Tibial nerve (tissue), 4 donors: Measurements from ENCODE around the gene SNRK. TPM values are rescaled to one million over a fixed set of nuclear protein-coding genes. Genes with fewer than 3 reads are reported as not detected.

Experiments
- DNase-seq, 2 donors: peaks; one replicate each; pipeline ENCODE4 v3.0.0-alpha.2; 2019; ENCODE audit warnings: low spot score in 2 of 2
- H3K27ac ChIP-seq, 4 donors: fragments of 200-600 bp; sonication (generic) in 3 of 4; one replicate each; pipeline ENCODE4 v1.5.1; 2017 to 2019; ENCODE audit warnings: mild to moderate bottlenecking in 1 of 4
- H3K27me3 ChIP-seq, 2 donors: fragments of 200-600 bp; sonication (generic) in 1 of 2; one replicate each; pipeline versions ENCODE4 v1.5.1 to v1.6.0; 2017 to 2019
- H3K36me3 ChIP-seq, 3 donors: fragments of 200-600 bp; sonication (generic); one replicate each; pipeline ENCODE4 v1.5.1; 2018 to 2019
- H3K4me1 ChIP-seq, 4 donors: fragments of 200-600 bp; sonication (generic) in 3 of 4; one replicate each; pipeline ENCODE4 v1.5.1; 2017 to 2019
- H3K4me3 ChIP-seq, 4 donors: fragments of 200-600 bp; sonication (generic) in 3 of 4; one replicate each; pipeline ENCODE4 v1.5.1; 2017 to 2019; ENCODE audit warnings: mild to moderate bottlenecking in 1 of 4, moderate library complexity in 1 of 4
- H3K9me3 ChIP-seq, 4 donors: fragments of 200-600 bp; sonication (generic) in 3 of 4; one replicate each; pipeline ENCODE4 v1.5.1; 2017 to 2019
- EP300 ChIP-seq, 2 donors: sonication (generic); formaldehyde crosslinking; IDR thresholded peaks; one replicate each; pipeline ENCODE4 v1.6.1; 2017; ENCODE audit warnings: antibody characterized with exemption in 2 of 2, mild to moderate bottlenecking in 1 of 2
- POLR2A ChIP-seq, 2 donors: fragments of 450-650 bp; IDR thresholded peaks; one replicate each; pipeline ENCODE4 v1.6.1; 2017; ENCODE audit warnings: antibody characterized with exemption in 2 of 2, mild to moderate bottlenecking in 2 of 2, moderate library complexity in 2 of 2
- WGBS, 2 donors: methylation state at CpG; one replicate each; pipeline ENCODE4 v1.1.5; 2018; 5-methylcytosine and 5-hydroxymethylcytosine counted together
- total RNA-seq, 4 donors: library from RNA; depleted of rRNA; stranded (reverse); fragments of >200 nt; gene quantifications; one replicate each; pipeline ENCODE4 v1.1.0, GENCODE V29; 2016
- TF ChIP-seq, protein P1 (sequence below), 5 experiments: fragments of 200-600 bp in 3 of 5; fragments of 450-650 bp in 2 of 5; sonication (generic) in 3 of 5; IDR thresholded peaks; one replicate each; pipeline ENCODE4 v1.5.1; 2016 to 2019; ENCODE audit warnings: antibody characterized with exemption in 5 of 5, mild to moderate bottlenecking in 3 of 5, moderate library complexity in 2 of 5

The SNRK gene
- total RNA-seq, 4 donors from 2014 or later, result 59.6 to 83.1 (median 73.7) TPM

DNA sequence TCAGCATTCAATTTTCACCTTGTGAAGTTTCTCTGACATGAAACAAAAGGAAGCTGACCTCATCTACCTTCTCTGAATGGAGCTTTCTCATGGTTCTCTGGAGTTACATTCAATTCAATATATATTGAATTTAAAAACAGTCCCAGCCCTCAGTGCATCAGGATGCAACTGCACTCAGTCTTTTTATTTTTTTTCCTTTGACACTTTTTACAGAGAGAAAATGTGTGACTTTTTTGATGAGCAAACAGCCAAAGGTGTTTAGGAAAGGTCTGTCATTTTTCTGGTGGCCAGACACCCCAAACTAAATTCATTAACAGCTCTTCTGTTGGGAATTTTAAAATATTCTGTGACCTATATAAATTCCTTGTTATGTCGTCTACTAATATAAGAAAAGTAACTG lies 19.3 kb upstream of the SNRK start:
- TF ChIP-seq, protein P1, sequence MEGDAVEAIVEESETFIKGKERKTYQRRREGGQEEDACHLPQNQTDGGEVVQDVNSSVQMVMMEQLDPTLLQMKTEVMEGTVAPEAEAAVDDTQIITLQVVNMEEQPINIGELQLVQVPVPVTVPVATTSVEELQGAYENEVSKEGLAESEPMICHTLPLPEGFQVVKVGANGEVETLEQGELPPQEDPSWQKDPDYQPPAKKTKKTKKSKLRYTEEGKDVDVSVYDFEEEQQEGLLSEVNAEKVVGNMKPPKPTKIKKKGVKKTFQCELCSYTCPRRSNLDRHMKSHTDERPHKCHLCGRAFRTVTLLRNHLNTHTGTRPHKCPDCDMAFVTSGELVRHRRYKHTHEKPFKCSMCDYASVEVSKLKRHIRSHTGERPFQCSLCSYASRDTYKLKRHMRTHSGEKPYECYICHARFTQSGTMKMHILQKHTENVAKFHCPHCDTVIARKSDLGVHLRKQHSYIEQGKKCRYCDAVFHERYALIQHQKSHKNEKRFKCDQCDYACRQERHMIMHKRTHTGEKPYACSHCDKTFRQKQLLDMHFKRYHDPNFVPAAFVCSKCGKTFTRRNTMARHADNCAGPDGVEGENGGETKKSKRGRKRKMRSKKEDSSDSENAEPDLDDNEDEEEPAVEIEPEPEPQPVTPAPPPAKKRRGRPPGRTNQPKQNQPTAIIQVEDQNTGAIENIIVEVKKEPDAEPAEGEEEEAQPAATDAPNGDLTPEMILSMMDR (IDR thresholded peaks at IDR 0.05), result no peak
- no peak for TF ChIP-seq EP300 (IDR thresholded peaks at IDR 0.05)
- TF ChIP-seq POLR2A (IDR thresholded peaks at IDR 0.05), result no peak
- DNase-seq, result no peak
- H3K9me3 ChIP-seq, result no peaks in the 10 kb centered on the region
- no peak overlapping the region for H3K27ac ChIP-seq
- H3K4me1 ChIP-seq, result no peaks in the 10 kb centered on the region
- no peaks in the 10 kb centered on the region for H3K36me3 ChIP-seq
- no peaks in the 10 kb centered on the region for H3K27me3 ChIP-seq
- no peak overlapping the region for H3K4me3 ChIP-seq
- 40 to 50% methylated on average over 1 of the region's 1 CpG for WGBS, 2 donors

DNA sequence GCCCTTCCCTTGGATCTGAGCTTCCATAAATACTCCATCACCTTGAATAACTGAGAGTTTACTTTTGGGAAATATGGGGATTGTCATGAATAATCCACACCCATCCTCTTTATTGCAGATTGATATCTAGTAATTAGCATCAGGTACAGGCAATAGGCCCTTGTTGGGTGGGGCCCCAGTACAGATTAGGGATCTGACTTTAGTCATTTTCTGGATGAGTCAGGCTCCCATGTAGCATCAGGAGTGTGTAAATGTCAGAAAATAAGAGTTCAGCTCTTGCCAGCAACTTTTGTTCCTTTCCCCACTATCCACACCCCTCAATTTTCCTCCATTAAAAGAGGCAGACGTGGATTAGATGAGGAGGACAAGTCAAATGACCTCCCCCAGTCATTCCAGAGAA lies 17.7 kb upstream of the SNRK start:
- DNase-seq, result no peak
- TF ChIP-seq POLR2A (IDR thresholded peaks at IDR 0.05) (no peak), EP300 (IDR thresholded peaks at IDR 0.05) (no peak)
- TF ChIP-seq, protein P1 (IDR thresholded peaks at IDR 0.05), result no peak
- H3K9me3 ChIP-seq, result no peaks in the 10 kb centered on the region
- WGBS, 2 donors, result 90 to 91% methylated on average over 1 of the region's 1 CpG
- no peaks in the 10 kb centered on the region for H3K27me3 ChIP-seq
- no peaks in the 10 kb centered on the region for H3K4me1 ChIP-seq
- no peaks in the 10 kb centered on the region for H3K36me3 ChIP-seq
- no peak overlapping the region for H3K4me3 ChIP-seq
- no peak overlapping the region for H3K27ac ChIP-seq

DNA sequence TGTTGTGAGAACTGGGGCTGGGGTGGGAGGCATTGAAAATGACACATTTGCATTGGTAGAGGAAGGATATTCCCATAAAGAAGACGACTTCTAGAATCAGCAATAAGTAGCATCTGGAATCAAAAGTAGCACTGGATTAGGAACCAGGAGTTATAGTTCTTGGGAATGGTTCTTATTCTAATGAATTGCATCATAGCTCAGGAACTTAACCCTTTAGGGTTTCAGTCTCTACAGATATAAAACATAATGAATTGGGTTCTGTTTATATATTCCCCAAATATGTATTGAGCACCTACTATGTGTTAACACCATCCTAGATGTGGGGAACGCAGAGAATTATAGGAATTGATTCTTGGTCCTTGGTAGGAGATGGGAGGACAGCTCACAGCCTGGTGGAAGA lies 16.3 kb upstream of the SNRK start:
- H3K27ac ChIP-seq, result no peak overlapping the region
- DNase-seq, result no peak
- H3K36me3 ChIP-seq, result no peaks in the 10 kb centered on the region
- no peaks in the 10 kb centered on the region for H3K27me3 ChIP-seq
- H3K4me1 ChIP-seq, result no peaks in the 10 kb centered on the region
- 62 to 69% methylated on average over 2 of the region's 2 CpGs for WGBS, 2 donors
- no peak for TF ChIP-seq POLR2A (IDR thresholded peaks at IDR 0.05)
- TF ChIP-seq, protein P1 (IDR thresholded peaks at IDR 0.05), result no peak
- H3K4me3 ChIP-seq, result no peak overlapping the region
- no peaks in the 10 kb centered on the region for H3K9me3 ChIP-seq

- TF ChIP-seq EP300 (IDR thresholded peaks at IDR 0.05) (no peak), POLR2A (IDR thresholded peaks at IDR 0.05) (no peak)
- TF ChIP-seq, protein P1 (IDR thresholded peaks at IDR 0.05), result no peak
- no peak overlapping the region for H3K27ac ChIP-seq
- no peaks in the 10 kb centered on the region for H3K36me3 ChIP-seq
- 55 to 62% methylated on average over 2 of the region's 2 CpGs for WGBS, 2 donors
- H3K9me3 ChIP-seq, result no peaks in the 10 kb centered on the region
- no peaks in the 10 kb centered on the region for H3K27me3 ChIP-seq
- H3K4me3 ChIP-seq, result no peak overlapping the region
- H3K4me1 ChIP-seq, result no peaks in the 10 kb centered on the region
- no peak for DNase-seq
Observed at GRCh38 chr3:43273416-43273815, 12.9 kb upstream of the SNRK start.

- no peaks in the 10 kb centered on the region for H3K9me3 ChIP-seq
- no peaks in the 10 kb centered on the region for H3K36me3 ChIP-seq
- DNase-seq, result no peak
- H3K27me3 ChIP-seq, result no peaks in the 10 kb centered on the region
- TF ChIP-seq POLR2A (IDR thresholded peaks at IDR 0.05) (no peak), EP300 (IDR thresholded peaks at IDR 0.05) (no peak)
- TF ChIP-seq, protein P1 (IDR thresholded peaks at IDR 0.05), result no peak
- no peak overlapping the region for H3K4me3 ChIP-seq
- no peak overlapping the region for H3K27ac ChIP-seq
- no peaks in the 10 kb centered on the region for H3K4me1 ChIP-seq
Observed at GRCh38 chr3:43279082-43279481, 7.3 kb upstream of the SNRK start.
